K562 (cell line): ENCODE data around the gene SEC24C. TPM values are rescaled to one million over a fixed set of nuclear protein-coding genes. Genes with fewer than 3 reads are reported as not detected.

Experiments used
- CAMTA2 ChIP-seq: fragments of 250-450 bp; sonication (Bioruptor Pico); conservative IDR thresholded peaks from 2 replicates; pipeline ENCODE4 v1.5.1; 2022
- CBX5 ChIP-seq: IDR thresholded peaks from 2 replicates; pipeline ENCODE4 v1.6.1; 2014; ENCODE audit warnings: low read depth, borderline replicate concordance
- CGGBP1 ChIP-seq: fragments of 250-450 bp; sonication (Bioruptor Pico); IDR thresholded peaks from 2 replicates; pipeline ENCODE4 v1.9.0; 2021; ENCODE audit warnings: mild to moderate bottlenecking
- EP400 ChIP-seq: fragments of 450-650 bp; IDR thresholded peaks from 2 replicates; pipeline ENCODE4 v1.6.1; 2017; ENCODE audit warnings: antibody characterized with exemption, mild to moderate bottlenecking, moderate library complexity
- FOXJ3 ChIP-seq: sonication (generic); formaldehyde crosslinking; IDR thresholded peaks from 2 replicates; pipeline ENCODE4 v1.4.0; 2020; ENCODE audit warnings: mild to moderate bottlenecking, missing genetic modification reagents
- JUNB ChIP-seq: fragments of 450-650 bp; formaldehyde crosslinking; conservative IDR thresholded peaks from 2 replicates; pipeline ENCODE4 v1.4.0; 2020; ENCODE audit warnings: mild to moderate bottlenecking
- KDM5B ChIP-seq: fragments of 200-600 bp; sonication (generic); IDR thresholded peaks from 2 replicates; pipeline ENCODE4 v1.6.1; 2012; ENCODE audit warnings: low read depth, mild to moderate bottlenecking, moderate library complexity, low read length, control low read depth, inconsistent platforms; ENCODE audit not compliant: insufficient replicate concordance
- L3MBTL2 ChIP-seq: fragments of 450-650 bp; IDR thresholded peaks from 2 replicates; pipeline ENCODE4 v1.6.1; 2016; ENCODE audit warnings: mild to moderate bottlenecking, moderate library complexity
- MLX ChIP-seq, 2 experiments: fragments of 450-650 bp in 1 of 2; sonication (generic) in 1 of 2; formaldehyde crosslinking; conservative IDR thresholded peaks; 2 replicates each; pipeline versions ENCODE4 v1.4.0 to v1.8.1; 2020 to 2022; ENCODE audit warnings: mild to moderate bottlenecking in 1 of 2, missing genetic modification reagents in 1 of 2
- PBX2 ChIP-seq, 2 experiments: IDR thresholded peaks in 1 of 2; conservative IDR thresholded peaks in 1 of 2; 2 replicates each; pipeline ENCODE4 v1.6.1; 2016; ENCODE audit warnings: low read depth in 2 of 2, mild to moderate bottlenecking in 1 of 2, missing compliant biosample characterization in 1 of 2, missing genetic modification characterization in 1 of 2, moderate library complexity in 1 of 2
- SIN3A ChIP-seq, 2 experiments: fragments of 150-350 bp in 1 of 2; IDR thresholded peaks; 2 replicates each; pipeline ENCODE4 v1.6.1; 2011 to 2016; ENCODE audit warnings: borderline replicate concordance in 2 of 2, low read depth in 2 of 2, low read length in 2 of 2, mild to moderate bottlenecking in 2 of 2, moderate library complexity in 2 of 2; ENCODE audit not compliant: control insufficient read depth in 1 of 2
- SRSF3 ChIP-seq: fragments of 200-400 bp; formaldehyde crosslinking; IDR thresholded peaks from 2 replicates; pipeline ENCODE4 v1.6.1; 2016; ENCODE audit warnings: mild to moderate bottlenecking, low read length, moderate library complexity; ENCODE audit not compliant: insufficient read depth
- TCFL5 ChIP-seq: fragments of 250-450 bp; sonication (Bioruptor Pico); conservative IDR thresholded peaks from 2 replicates; pipeline ENCODE4 v1.6.1; 2021; ENCODE audit warnings: mild to moderate bottlenecking, moderate library complexity, matching md5 sums
- TEAD1 ChIP-seq, 2 experiments: fragments of 450-650 bp in 1 of 2; sonication (generic) in 1 of 2; formaldehyde crosslinking; IDR thresholded peaks; 2 replicates each; pipeline versions ENCODE4 v1.4.0 to v1.8.0; 2020 to 2022; ENCODE audit warnings: mild to moderate bottlenecking in 2 of 2, missing genetic modification reagents in 1 of 2
- TGIF2 ChIP-seq: sonication (generic); formaldehyde crosslinking; IDR thresholded peaks from 2 replicates; pipeline ENCODE4 v1.8.1; 2022; ENCODE audit warnings: mild to moderate bottlenecking, missing genetic modification reagents, moderate library complexity
- TRIM24 ChIP-seq, 2 experiments: fragments of 450-650 bp; IDR thresholded peaks; 2 replicates each; pipeline ENCODE4 v1.6.1; 2016
- U2AF2 ChIP-seq: fragments of 200-400 bp; formaldehyde crosslinking; optimal IDR thresholded peaks from 2 replicates; pipeline ENCODE3; 2017; ENCODE audit warnings: low read depth, mild to moderate bottlenecking, low read length
- ZFP30 ChIP-seq: fragments of 250-450 bp; sonication (Bioruptor Pico); IDR thresholded peaks from 2 replicates; pipeline ENCODE4 v1.8.0; 2022; ENCODE audit warnings: moderate library complexity, mild to moderate bottlenecking, inconsistent platforms, borderline replicate concordance
- ZKSCAN1 ChIP-seq: fragments of 150-350 bp; IDR thresholded peaks from 2 replicates; pipeline ENCODE4 v1.6.1; 2016; ENCODE audit warnings: low read depth, low read length
- ZNF583 ChIP-seq: fragments of 250-450 bp; sonication (Bioruptor Pico); IDR thresholded peaks from 2 replicates; pipeline ENCODE4 v1.4.0; 2020
- ZNF644 ChIP-seq: fragments of 200-800 bp; sonication (Bioruptor generic); IDR thresholded peaks from 2 replicates; pipeline ENCODE4 v1.6.1; 2016; ENCODE audit warnings: low read depth, missing genetic modification characterization, missing compliant biosample characterization
- ZNF75A ChIP-seq: fragments of 450-650 bp; formaldehyde crosslinking; IDR thresholded peaks from 2 replicates; pipeline ENCODE4 v1.4.0; 2020; ENCODE audit warnings: mild to moderate bottlenecking
- polyA plus RNA-seq, 8 experiments: library from polyadenylated mRNA; depleted of rRNA in 4 of 8; stranded (reverse) in 5 of 8; unstranded in 3 of 8; fragments of >200 nt; fragmentation: Nextera tagmentation in 2 of 8; fragmentation: Illumina TruSeq in 1 of 8; extraction: Ambion mirVana in 2 of 8; extraction: Trizol in 1 of 8; gene quantifications; 2 replicates each; pipeline versions ENCODE4 v1.2.1 to v1.2.3, GENCODE V29; 2011 to 2014; ENCODE audit warnings: inconsistent platforms in 1 of 8, missing spikeins in 1 of 8
- total RNA-seq, 7 experiments: library from RNA; depleted of rRNA in 6 of 7; stranded (reverse); fragments of >200 nt in 6 of 7; fragmentation: Illumina TruSeq in 2 of 7; extraction: Trizol in 2 of 7; gene quantifications; 2 replicates each; pipeline versions ENCODE4 v1.2.1 to v1.2.3, GENCODE V29; 2011 to 2021; ENCODE audit warnings: low replicate concordance in 1 of 7

SEC24C gene
- total and polyA plus RNA-seq, 9 of the 15 experiments (the other 6 are each of a cell fraction or from before 2014, with no cell fraction given): 19.0 to 115 (median 70.5) TPM

GRCh38 chr10:73781879-73782748 is 37.9 kb downstream of the SEC24C start, which contains the start of gene CHCHD1 (continued):
- TF ChIP-seq SIN3A (IDR thresholded peaks at IDR 0.05; ENCODE audit: borderline replicate concordance in 2 of 2, control insufficient read depth in 1 of 2, low read depth in 2 of 2, low read length in 2 of 2) (peak in 1 of 2 experiments; percentile 90; a peak in 2 of 4 replicates), U2AF2 (no peak), MLX (CRISPR knock-in tag; conservative IDR thresholded peaks at IDR 0.05) (no peak), TEAD1 (CRISPR knock-in tag; IDR thresholded peaks at IDR 0.05) (peak; percentile 12 to 65; a peak in 1 of 4 replicates), CBX5 (no peak), ZFP30 (CRISPR knock-in tag) (no peak), L3MBTL2 (peak; percentile 80), ZNF644 (tag) (no peak), JUNB (CRISPR knock-in tag) (no peak), TGIF2 (CRISPR knock-in tag) (0 out of 2 replicates have a peak, but pooled peaks have one; percentile 72), ZNF583 (CRISPR knock-in tag) (no peak), ZKSCAN1 (peak; percentile 67; the same call in 1 of the 2 replicates), PBX2 (CRISPR knock-in tag; IDR thresholded peaks at IDR 0.05; ENCODE audit: low read depth) (no peak), PBX2 (tag; conservative IDR thresholded peaks at IDR 0.05; ENCODE audit: low read depth) (no peak), CGGBP1 (CRISPR knock-in tag) (no peak), EP400 (peak; percentile 92), TCFL5 (no peak), ZNF75A (CRISPR knock-in tag) (no peak), FOXJ3 (CRISPR knock-in tag) (no peak), CAMTA2 (CRISPR knock-in tag) (no peak), SRSF3 (no peak), TRIM24 (IDR thresholded peaks at IDR 0.05) (no peak), KDM5B (peak; percentile 93)
